Muscle of arm (tissue), 14 donors: ENCODE data around the gene MCM3AP. TPM values are rescaled to one million over a fixed set of nuclear protein-coding genes. Genes with fewer than 3 reads are reported as not detected.

ENCODE experiments used
- DNase-seq: peaks from one replicate; pipeline ENCODE4 v3.0.0-alpha.2; 2013
- long read RNA-seq, 11 donors: transcript quantifications; one replicate each; lab custom pipeline, GENCODE V29; 2026
- polyA plus RNA-seq, 12 donors: library from polyadenylated mRNA; unstranded; fragments of 120-200 nt; gene quantifications; one replicate each; pipeline ENCODE4 v1.2.1, GENCODE V29; 2013; ENCODE audit not compliant: insufficient read length in 12 of 12

The MCM3AP gene
- polyA plus RNA-seq: 10 to 100 TPM in 11 of 12 donors, not detected in 1; 51.5 to 81.8 (median 55.6) TPM
- long read RNA-seq, donor 1, transcript MCM3AP-209 (2 exons, 199 nt): major isoform, 8 of 37 reads
- long read RNA-seq, donor 1, transcript MCM3AP-203 (2 exons, 876 nt): minor isoform, 5 of 37 reads
- long read RNA-seq, donor 1, partial matches to known transcripts: 23 of 37 reads
- long read RNA-seq, donor 1, other reads (novel, unspliced or antisense): 0 of 37 reads
- long read RNA-seq, donor 2, full-length matches to known transcripts: 9 of 79 reads
- long read RNA-seq, donor 2, partial matches to known transcripts: 37 of 79 reads
- long read RNA-seq, donor 2, other reads (novel, unspliced or antisense): 33 of 79 reads
- long read RNA-seq, donor 3, full-length matches to known transcripts: 8 of 30 reads
- long read RNA-seq, donor 3, partial matches to known transcripts: 15 of 30 reads
- long read RNA-seq, donor 3, other reads (novel, unspliced or antisense): 7 of 30 reads
- long read RNA-seq, donor 4, partial matches to known transcripts: 0 of 3 reads
- long read RNA-seq, donor 4, other reads (novel, unspliced or antisense): 0 of 3 reads
- long read RNA-seq, donor 5, transcript MCM3AP-209 (2 exons, 199 nt): minor isoform, 5 of 22 reads
- long read RNA-seq, donor 5, transcript MCM3AP-203 (2 exons, 876 nt): major isoform, 6 of 22 reads
- long read RNA-seq, donor 5, partial matches to known transcripts: 10 of 22 reads
- long read RNA-seq, donor 5, other reads (novel, unspliced or antisense): 0 of 22 reads
- long read RNA-seq, donor 6, full-length matches to known transcripts: 5 of 5 reads
- long read RNA-seq, donor 6, partial matches to known transcripts: 0 of 5 reads
- long read RNA-seq, donor 6, other reads (novel, unspliced or antisense): 0 of 5 reads
- long read RNA-seq, donor 7, transcript MCM3AP-203 (2 exons, 876 nt): major isoform, 6 of 9 reads
- long read RNA-seq, donor 7, partial matches to known transcripts: 0 of 9 reads
- long read RNA-seq, donor 7, other reads (novel, unspliced or antisense): 0 of 9 reads
- long read RNA-seq, donor 8, transcript MCM3AP-203 (2 exons, 876 nt): major isoform, 5 of 14 reads
- long read RNA-seq, donor 8, partial matches to known transcripts: 6 of 14 reads
- long read RNA-seq, donor 8, other reads (novel, unspliced or antisense): 0 of 14 reads
- long read RNA-seq, donor 9, partial matches to known transcripts: 0 of 2 reads
- long read RNA-seq, donor 9, other reads (novel, unspliced or antisense): 0 of 2 reads
- long read RNA-seq, donor 10, full-length matches to known transcripts: 14 of 14 reads
- long read RNA-seq, donor 10, partial matches to known transcripts: 0 of 14 reads
- long read RNA-seq, donor 10, other reads (novel, unspliced or antisense): 0 of 14 reads
- long read RNA-seq, donor 11, partial matches to known transcripts: 0 of 6 reads
- long read RNA-seq, donor 11, other reads (novel, unspliced or antisense): 0 of 6 reads

DNA sequence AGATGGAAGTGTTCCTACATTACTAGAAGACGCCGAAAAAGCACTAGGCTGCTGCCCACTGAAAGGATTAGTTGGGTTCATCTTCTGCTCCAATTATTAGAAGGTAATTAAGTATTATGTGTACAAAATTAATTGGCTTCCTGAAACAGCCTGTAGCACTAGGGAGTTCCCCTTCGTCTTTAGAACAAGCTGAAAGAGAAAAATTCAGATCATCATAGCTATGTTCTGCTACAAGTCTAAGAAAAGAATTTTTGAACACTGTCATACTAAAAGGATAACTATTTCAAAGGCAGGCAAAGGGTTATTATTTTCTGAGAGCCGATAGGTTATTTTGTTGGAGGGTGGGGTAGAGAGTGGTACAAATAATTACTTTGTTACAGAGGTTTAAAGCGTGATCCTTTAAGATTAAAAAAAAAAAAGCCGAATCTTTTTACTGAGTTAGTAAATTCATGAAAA, at the start of gene MCM3AP:
TSS of gene MCM3AP (minus strand) at position 406 of the 456 bp plus-strand sequence. CDS start at position 81, 325 bp downstream.
- no peak for DNase-seq

DNA sequence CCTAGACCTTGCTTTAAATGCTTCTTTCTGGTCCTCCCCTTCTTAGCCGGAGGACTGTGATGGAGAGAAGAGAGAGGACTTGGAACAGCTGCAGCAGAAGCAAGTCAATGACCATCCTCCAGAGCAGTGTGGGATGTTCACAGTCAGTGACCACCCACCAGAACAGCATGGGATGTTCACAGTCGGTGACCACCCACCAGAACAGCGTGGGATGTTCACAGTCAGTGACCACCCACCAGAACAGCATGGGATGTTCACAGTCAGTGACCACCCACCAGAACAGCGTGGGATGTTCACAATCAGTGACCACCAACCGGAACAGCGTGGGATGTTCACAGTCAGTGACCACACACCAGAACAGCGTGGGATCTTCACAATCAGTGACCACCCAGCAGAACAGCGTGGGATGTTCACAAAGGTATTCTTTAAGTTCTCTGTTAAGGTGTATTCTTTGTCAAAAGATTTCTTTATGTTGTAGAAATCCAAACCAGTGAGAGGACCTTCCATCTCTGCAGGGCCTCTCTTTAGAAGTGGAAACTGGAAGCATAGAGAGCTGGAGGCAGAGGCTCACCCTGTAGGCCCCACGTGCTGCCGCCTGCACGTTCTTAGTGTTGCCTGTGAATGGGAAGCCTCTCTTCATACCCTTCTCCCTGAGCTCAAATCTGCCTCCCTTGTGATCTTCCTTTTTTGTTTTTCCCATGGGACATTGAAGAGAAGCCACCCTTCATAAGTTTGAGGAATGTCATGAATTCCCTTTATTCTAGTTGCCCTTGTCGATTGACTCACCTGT, 49.1 kb upstream of the MCM3AP start:
- no peak for DNase-seq

DNA sequence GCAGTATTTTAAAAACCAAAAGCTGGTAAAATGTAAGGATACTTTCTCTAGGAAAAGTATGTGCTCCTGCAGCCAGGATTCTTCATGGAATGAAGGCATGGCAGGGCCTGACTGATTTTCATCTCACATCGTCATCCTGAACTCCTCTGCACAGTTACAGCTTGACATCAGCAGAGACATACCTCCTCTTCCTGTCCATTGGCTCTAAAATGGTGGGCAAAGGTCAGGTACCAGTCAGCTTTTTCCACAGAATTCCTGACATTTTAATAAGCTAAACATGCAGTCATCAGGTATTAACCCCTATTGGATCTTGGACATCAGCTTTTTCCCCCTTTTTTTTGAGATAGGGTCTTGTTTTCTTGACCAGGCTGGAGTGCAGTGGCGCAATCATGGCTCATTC, 44.4 kb upstream of the MCM3AP start:
- no peak for DNase-seq

DNA sequence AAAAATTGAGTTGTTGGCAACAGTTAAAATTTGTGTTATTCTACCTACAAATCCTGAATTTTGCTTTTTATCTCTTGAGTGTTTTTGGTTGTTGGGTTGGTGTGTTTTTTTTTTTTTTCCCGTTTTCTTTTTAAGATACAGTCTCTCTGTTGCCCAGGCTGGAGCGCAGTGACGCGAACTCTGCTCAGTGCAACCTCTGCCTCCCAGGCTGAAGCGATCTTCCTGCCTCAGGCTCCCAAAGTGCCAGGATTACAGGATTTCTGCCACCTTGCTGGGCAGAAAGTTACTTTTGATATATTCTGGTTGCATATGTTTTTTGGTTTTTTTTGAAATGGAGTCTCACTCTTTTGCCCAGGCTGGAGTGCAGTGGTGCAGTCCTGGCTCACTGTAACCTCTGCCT, 42.7 kb upstream of the MCM3AP start:
- no peak for DNase-seq

DNA sequence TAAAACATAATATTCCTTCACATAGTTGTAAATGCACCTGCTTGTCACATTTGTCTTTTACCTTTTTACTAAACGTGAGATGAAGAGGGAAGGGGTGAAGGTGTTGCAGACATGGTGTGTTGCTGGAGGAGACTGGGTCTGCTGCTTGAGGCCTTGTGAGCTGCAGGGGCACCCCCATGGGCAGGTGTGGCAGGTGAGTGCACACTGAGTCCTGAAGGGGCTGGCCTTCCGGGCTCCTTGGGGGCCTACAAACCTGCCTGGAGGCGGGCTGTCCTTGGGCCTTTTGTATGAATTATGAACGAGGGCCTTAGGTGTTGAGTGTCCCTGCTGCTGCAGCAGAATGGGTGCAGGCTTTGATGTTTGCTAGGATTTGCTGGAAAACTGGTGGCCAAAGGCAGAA, 42.3 kb upstream of the MCM3AP start:
- no peak for DNase-seq

DNA sequence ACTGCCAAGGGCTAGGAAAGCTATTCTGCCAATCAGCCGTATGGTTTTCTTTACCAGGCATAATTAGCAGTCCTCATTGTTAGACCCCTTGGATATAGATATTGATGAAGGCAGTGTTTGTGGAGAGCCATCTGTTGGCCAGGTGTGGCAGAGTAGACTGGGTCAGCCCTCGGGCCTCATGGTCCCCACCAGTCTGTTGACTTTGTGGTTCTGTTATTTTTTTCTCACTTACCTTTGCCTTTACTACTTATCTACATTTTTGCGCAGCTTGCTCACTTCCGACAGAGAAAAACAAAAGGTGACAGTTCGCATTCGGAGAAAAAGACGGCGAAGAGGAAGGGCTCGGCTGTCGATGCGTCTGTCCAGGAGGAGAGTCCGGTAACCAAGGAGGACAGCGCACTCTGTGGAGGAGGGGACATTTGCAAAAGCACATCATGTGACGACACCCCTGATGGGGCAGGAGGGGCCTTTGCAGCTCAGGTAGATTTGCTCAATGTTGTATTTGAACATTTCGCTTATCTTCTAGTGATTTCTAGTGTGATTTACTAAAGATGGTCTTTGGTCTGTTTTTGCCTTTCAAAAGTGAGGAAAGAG, 40.8 kb upstream of the MCM3AP start:
- DNase-seq: no peak

DNA sequence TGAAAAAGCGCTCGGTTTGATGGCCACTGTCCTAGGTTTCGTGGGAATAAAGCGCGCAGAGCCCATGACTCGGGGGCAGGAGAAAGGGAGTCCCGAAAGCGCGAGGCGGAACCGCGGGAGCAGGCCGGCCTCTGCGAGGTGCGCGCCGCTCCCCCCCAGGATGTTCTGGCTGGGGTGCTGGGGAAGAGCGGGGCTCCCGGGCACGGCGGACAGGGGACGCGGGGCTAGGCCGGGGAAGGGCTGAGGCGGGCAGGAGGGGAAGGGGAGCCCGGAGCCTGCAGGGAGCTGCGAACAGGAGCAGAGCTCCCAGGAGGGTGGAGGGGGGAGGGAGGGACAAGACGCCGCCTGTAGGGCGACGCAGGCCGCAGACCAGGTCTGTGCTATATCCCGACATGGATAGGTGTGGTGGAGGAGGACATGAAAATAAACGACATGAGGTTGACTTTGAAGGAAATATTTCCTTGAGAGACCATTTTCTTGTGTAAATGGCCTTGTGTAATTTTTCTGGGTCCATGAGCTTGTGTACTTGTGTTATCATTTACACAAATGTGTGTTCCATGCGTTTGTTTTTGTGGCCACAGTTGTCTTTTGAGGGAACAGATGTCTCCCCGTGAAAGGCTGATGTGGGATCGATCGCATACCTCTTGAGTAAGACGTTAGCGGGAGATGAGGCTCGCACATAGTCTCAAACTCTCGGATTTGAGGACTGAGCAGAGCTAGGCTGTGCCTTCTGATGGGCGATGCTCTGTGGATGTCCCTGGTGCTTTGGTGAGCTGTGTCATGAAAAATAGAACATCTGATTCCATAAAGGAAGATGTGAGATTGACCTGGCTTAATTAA, 39.9 kb upstream of the MCM3AP start:
- DNase-seq: peak; percentile 21

DNA sequence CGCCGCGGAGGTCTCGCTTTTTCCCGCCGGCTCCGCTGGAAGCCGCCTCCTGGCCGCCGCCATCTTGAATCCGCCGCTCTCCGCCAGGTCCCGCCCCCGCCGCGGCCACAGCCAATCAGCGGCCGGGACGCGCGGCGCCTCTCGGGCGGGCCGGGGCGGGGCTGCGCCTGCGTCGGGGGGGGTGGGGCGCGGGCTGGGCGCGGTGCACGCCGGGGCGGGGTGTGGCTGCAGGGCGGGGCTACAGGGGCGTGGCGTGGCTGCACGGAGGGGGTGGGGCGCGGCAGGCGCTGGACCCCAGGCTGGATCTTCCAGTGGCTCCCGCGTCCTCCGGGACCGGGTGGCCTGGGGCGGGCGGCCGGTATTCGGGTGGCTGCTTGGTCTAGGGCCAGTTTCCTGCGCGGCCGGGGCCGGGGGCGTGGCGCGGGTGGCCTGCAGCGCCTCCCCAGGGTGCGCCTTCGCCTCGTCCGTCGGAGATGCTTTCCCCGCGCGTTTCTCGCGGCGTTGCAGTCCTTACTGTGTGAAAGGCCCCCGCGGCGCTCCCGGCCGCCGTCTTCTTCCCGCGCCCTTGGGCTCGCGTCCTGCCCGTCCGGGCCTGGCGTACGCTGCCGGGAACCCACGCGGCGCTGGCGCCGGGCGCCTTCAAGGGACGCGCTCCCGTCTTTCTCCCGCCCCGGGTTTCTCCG, 39.1 kb upstream of the MCM3AP start:
- DNase-seq: peak; percentile 84

DNA sequence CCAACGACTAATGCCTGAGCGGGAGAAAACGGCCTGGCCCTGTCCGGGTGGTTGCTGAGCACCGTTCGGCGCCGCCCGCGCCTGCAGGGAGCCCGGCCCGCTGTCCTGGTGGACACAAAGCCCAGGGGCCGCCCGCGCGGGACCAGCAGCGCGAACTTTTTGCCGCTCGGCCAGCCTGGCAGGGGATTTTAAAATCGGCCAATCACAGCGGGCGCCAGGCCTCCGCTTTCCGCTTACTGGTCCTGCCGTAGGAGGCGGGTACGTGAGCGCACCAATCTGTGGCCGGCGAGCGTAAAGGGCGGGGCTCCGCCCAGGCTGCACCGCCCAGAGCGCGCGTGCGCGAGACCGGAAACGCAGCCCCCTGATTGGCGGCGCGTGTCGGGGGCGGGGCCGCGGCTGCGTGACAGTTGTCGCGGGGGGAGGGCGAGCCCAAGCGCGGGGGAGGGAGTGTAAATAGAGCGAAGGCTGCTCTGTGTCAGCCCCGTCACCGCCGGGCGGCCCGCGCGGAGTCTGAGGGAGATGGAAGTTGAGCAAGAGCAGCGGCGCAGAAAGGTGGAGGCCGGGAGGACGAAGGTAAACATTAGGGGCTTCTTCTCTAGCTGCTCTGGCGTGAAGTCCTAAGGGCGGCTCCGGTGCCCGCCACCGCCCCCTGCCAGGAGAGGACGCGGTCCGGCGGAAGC, 38.4 kb upstream of the MCM3AP start, which contains the start of the genes C21orf58 and PCNT:
TSS of gene C21orf58 (minus strand) at position 161 of the 680 bp plus-strand sequence. CDS start 1,132 bp downstream, outside the sequence.
TSS of gene PCNT (plus strand) at position 447 of the 680 bp plus-strand sequence. CDS start at position 520, 73 bp downstream.
- DNase-seq: peak; percentile 98

DNA sequence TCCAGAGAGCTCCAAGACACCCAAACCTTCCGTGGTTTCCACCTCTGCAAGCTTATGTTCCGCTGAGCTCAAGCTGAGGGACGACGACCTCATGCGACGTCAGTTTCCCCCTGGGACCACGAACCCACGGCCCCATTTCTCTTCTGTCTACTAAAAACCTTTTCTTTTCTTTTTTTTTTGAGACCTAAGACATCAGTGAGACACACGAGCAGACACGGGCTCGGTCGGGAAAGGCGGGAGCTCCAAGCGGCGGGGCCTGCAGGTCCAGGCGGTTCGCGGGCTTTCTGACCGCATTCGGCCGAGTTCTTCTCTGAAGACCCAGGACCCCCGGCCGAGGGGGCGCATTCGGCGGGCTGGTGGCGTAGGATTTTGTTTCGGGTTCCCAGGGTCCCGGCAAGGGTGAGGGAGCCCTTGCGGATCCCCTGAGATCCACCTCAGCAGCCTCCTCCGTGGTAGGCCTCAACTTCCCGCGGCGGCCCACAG, 37.9 kb upstream of the MCM3AP start:
- peak; percentile 23 for DNase-seq

DNA sequence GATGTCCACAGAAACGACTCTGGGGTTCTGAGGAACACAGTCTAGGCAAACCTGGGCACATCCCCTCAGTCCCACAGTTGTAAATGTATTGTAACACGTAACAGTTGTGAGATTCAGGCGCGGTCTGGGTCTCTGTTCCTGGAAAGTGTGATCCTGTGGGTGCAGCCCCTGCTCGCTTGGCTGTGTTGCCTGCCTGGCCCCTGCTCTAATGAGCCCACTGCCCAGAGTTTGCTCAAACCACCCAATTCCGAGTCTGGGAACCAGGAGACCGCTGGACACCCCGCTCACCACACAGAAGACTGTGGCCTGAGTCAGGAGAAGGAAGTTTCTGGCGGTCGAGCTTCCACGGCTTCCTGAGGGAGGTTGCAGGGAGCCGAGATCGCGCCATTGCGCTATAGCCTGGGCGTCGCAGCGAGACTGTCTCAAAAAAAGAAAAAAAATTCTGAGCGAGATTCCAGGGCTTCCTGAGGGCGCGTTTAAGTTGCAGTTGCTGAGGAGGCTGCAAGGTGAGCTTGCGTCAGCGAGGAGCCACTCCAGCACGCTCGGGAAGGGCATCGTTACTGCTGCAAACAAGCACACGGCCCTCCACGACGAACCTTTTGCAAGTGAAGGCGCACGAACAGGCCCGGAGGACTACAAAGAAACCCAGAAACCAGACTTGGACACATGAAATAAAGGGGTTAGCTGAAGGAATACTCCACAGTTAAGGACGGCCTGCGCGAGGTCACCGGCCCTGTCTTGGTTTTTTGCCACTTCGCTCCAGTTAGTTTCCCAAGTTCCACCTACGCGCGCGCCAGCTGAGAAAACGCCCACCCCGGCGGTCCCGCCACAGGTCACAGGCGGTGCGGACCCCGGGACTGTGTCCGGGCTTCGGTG, 37.2 kb upstream of the MCM3AP start:
- DNase-seq: no peak

DNA sequence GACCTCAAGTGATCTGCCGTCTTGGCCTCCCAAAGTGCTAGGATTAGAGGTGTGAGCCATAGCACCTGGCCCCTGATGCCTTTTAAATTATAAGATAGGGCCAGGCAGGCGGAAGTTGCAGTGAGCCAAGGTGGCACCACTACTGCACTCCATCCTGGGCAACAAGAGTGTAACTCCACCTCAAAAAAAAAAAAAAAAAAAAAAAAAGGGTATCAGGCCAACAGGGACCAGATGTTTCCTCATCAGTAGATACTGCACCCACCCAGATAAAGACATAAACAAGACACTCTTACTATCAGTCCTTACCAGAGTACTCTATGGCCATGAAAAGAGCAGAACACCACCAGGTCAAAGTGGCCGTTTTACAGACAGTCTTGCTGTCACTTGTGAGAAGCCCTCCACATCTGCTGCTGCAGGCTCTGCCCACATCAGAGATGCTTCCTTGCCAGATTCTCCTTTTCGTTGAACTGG, 35.0 kb upstream of the MCM3AP start:
- no peak for DNase-seq

DNA sequence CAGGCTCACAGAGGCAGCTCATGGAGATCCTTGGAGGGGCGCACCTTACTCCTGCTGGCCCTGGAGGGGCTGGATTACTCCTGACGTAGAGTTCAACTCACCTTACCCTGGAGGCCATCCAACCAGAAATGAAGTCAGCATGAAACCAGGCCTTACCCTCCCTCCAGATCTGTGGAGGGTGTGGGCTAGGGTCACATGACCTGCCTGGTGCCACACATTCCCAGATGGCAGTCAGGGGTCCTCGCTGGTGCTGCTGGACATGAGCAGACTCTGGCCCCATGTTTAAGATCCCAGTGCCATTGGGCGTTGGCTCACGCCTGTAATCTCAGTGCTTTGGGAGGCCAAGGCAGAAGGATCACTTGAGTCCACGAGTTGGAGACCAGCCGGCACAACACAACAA, 33.8 kb upstream of the MCM3AP start:
- DNase-seq: no peak

DNA sequence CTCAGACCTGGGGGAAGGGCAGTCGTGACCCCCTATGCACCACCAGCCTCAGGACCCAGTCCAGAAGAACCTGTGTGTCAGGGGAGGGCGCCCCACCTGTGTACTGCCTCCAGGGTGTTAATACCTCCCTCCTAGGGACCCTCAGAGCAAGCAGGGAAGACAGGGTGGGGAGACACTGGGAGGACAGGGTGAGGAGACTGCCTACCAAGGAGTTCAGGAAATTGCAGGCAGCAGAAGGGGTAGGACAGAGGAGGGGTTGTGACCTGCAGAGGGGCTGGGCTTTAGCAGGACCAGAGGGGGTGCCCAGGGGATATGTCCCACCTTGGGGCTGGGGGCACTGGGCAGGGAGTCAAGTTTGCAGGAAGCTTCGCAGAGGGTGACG, 33.0 kb upstream of the MCM3AP start:
- no peak for DNase-seq

DNA sequence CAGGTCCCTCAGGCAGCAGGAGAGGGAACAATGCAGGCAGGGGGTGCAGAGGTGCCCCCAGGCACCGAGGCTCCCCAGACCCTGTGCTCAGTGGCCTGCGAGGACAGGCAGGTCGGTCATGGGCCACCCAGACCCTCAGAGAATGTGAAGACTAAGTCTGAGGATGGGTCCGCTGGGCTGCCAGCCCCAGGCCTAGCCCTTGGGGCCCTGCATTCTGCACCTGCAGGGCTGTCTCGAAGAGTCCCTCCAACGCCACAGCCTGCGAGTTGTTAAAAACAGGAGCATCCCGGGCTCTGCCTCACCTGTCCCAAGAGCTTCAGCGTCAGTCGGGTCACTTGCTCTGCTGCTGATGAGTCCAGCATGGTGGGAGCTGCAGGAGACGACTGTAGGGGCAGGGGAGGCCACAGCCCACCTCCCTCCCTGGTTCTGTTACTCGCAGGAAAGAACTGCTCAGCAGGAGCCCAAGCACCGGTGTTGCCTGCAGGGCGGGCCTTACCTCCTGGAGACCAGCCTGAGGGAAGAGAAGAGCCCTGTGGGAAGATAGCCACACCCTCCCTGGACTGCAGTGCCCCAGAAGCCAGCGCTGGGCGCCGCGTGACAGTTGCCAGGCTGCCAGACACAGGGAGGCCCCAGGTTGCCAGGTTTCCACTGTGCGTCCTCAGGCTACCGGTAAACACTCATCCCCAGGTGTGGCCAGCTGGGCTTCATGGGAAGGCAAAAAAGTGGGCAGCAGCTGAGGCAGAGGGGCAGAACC, 32.5 kb upstream of the MCM3AP start:
- DNase-seq: no peak
